GM19468 (cell line): ENCODE results near the gene PANK1.

Source experiments
- ATAC-seq: cut with Tn5 transposase; IDR thresholded peaks from one replicate; pipeline ENCODE4 v1.9.1; 2021; ENCODE audit warnings: mild to moderate bottlenecking, moderate library complexity, moderate number of reproducible peaks; ENCODE audit not compliant: unreplicated experiment; ENCODE audit errors: extremely low read depth

Gene PANK1

GRCh38 chr10:89582022-89582421 is 63.0 kb downstream of the PANK1 start:
- no peak for ATAC-seq

- no peak for ATAC-seq
Measured at GRCh38 chr10:89580243-89580642, 64.8 kb downstream of the PANK1 start.

- ATAC-seq = no peak
Measured at GRCh38 chr10:89576696-89577095, 68.3 kb downstream of the PANK1 start.

GRCh38 chr10:89576022-89576421 is 69.0 kb downstream of the PANK1 start:
- ATAC-seq = no peak

GRCh38 chr10:89575031-89575430 is 70.0 kb downstream of the PANK1 start:
- ATAC-seq = no peak

- no peak for ATAC-seq
Measured at GRCh38 chr10:89574368-89574767, 70.7 kb downstream of the PANK1 start.

GRCh38 chr10:89567576-89568245 is 77.3 kb downstream of the PANK1 start:
- ATAC-seq = no peak

- ATAC-seq = no peak
Measured at GRCh38 chr10:89566992-89567391, 78.0 kb downstream of the PANK1 start.

GRCh38 chr10:89566095-89566950 is 78.7 kb downstream of the PANK1 start:
- ATAC-seq = no peak

GRCh38 chr10:89565180-89565579 is 79.9 kb downstream of the PANK1 start:
- no peak for ATAC-seq

GRCh38 chr10:89563861-89564478 is 81.1 kb downstream of the PANK1 start:
- ATAC-seq = no peak

- no peak for ATAC-seq
Measured at GRCh38 chr10:89563311-89563710, 81.7 kb downstream of the PANK1 start.

GRCh38 chr10:89556600-89556999 is 88.4 kb downstream of the PANK1 start:
- ATAC-seq = no peak

- no peak for ATAC-seq
Measured at GRCh38 chr10:89555688-89556445, 89.2 kb downstream of the PANK1 start.

- no peak for ATAC-seq
Measured at GRCh38 chr10:89554433-89554832, 90.6 kb downstream of the PANK1 start.

GRCh38 chr10:89553064-89553734 is 91.8 kb downstream of the PANK1 start:
- ATAC-seq = no peak

- ATAC-seq = no peak
Measured at GRCh38 chr10:89552213-89552612, 92.8 kb downstream of the PANK1 start.

- ATAC-seq = no peak
Measured at GRCh38 chr10:89550509-89550908, 94.5 kb downstream of the PANK1 start.

GRCh38 chr10:89549510-89549909 is 95.5 kb downstream of the PANK1 start:
- ATAC-seq = no peak

GRCh38 chr10:89548673-89549072 is 96.4 kb downstream of the PANK1 start:
- ATAC-seq = no peak
